Liver (tissue), 9 donors: ENCODE data around the gene REXO5. TPM values are rescaled to one million over a fixed set of nuclear protein-coding genes. Genes with fewer than 3 reads are reported as not detected.
A peak's percentile ranks its signal among the peaks of the same experiment; 100 is the strongest.

Experiments used
- DNase-seq: peaks from one replicate; pipeline ENCODE4 v3.0.0-alpha.2; 2017; ENCODE audit warnings: low spot score
- H3K27ac ChIP-seq, 2 donors: one replicate each; pipeline ENCODE4 v1.7.0; 2013; ENCODE audit warnings: inconsistent platforms in 2 of 2, low read length in 2 of 2, control low read depth in 1 of 2, low read depth in 1 of 2, mild to moderate bottlenecking in 1 of 2
- H3K27me3 ChIP-seq, 4 donors: one replicate each; pipeline versions ENCODE4 v1.6.1 to v1.7.0; 2013; ENCODE audit warnings: low read length in 3 of 4, inconsistent platforms in 1 of 4, mild to moderate bottlenecking in 1 of 4, moderate library complexity in 1 of 4; ENCODE audit not compliant: control insufficient read depth in 4 of 4, insufficient read depth in 4 of 4
- H3K36me3 ChIP-seq, 4 donors: one replicate each; pipeline versions ENCODE4 v1.6.1 to v1.7.0; 2013; ENCODE audit warnings: low read length in 3 of 4, mild to moderate bottlenecking in 3 of 4, low read depth in 1 of 4, moderate library complexity in 1 of 4; ENCODE audit not compliant: control insufficient read depth in 4 of 4, insufficient read depth in 3 of 4
- H3K4me1 ChIP-seq, 4 donors: one replicate each; pipeline versions ENCODE4 v1.6.1 to v1.7.0; 2013; ENCODE audit warnings: low read length in 3 of 4, mild to moderate bottlenecking in 3 of 4, moderate library complexity in 1 of 4; ENCODE audit not compliant: control insufficient read depth in 4 of 4, insufficient read depth in 4 of 4
- H3K4me3 ChIP-seq, 3 donors: one replicate each; pipeline versions ENCODE4 v1.6.1 to v1.7.0; 2013; ENCODE audit warnings: low read length in 3 of 3, control low read depth in 1 of 3, low read depth in 1 of 3, mild to moderate bottlenecking in 1 of 3
- H3K9ac ChIP-seq, 2 donors: one replicate each; pipeline ENCODE4 v1.7.0; 2013; ENCODE audit warnings: low read length in 2 of 2, mild to moderate bottlenecking in 2 of 2, moderate library complexity in 2 of 2, control low read depth in 1 of 2, low read depth in 1 of 2
- H3K9me3 ChIP-seq, 4 donors: one replicate each; pipeline versions ENCODE4 v1.6.1 to v1.7.0; 2013; ENCODE audit warnings: low read length in 3 of 4; ENCODE audit not compliant: control insufficient read depth in 4 of 4
- EGR1 ChIP-seq, 2 donors: IDR thresholded peaks; 2 replicates each; pipeline ENCODE4 v1.6.1; 2016 to 2018; ENCODE audit warnings: antibody characterized with exemption in 2 of 2, low read depth in 2 of 2
- FOXA1 ChIP-seq: IDR thresholded peaks from 2 replicates; pipeline ENCODE4 v1.6.1; 2016; ENCODE audit warnings: antibody characterized with exemption
- FOXA2 ChIP-seq: IDR thresholded peaks from 2 replicates; pipeline ENCODE4 v1.6.1; 2016; ENCODE audit warnings: antibody characterized with exemption
- GABPA ChIP-seq, 2 donors: IDR thresholded peaks in 1 of 2; conservative IDR thresholded peaks in 1 of 2; 2 replicates each; pipeline ENCODE4 v1.6.1; 2016; ENCODE audit warnings: antibody characterized with exemption in 2 of 2, mild to moderate bottlenecking in 1 of 2, moderate library complexity in 1 of 2
- HNF4A ChIP-seq, 2 donors: conservative IDR thresholded peaks; 2 replicates each; pipeline ENCODE4 v1.6.1; 2016; ENCODE audit warnings: antibody characterized with exemption in 2 of 2, mild to moderate bottlenecking in 2 of 2
- HNF4G ChIP-seq: IDR thresholded peaks from 2 replicates; pipeline ENCODE4 v1.6.1; 2016; ENCODE audit warnings: antibody characterized with exemption
- JUND ChIP-seq, 2 donors: IDR thresholded peaks; 2 replicates each; pipeline ENCODE4 v1.6.1; 2016; ENCODE audit warnings: antibody characterized with exemption in 2 of 2
- NR2F2 ChIP-seq: IDR thresholded peaks from 2 replicates; pipeline ENCODE4 v1.6.1; 2016; ENCODE audit warnings: antibody characterized with exemption
- RAD21 ChIP-seq, 2 donors: IDR thresholded peaks; 2 replicates each; pipeline ENCODE4 v1.6.1; 2016; ENCODE audit warnings: antibody characterized with exemption in 2 of 2, mild to moderate bottlenecking in 2 of 2
- RXRA ChIP-seq, 2 donors: IDR thresholded peaks; 2 replicates each; pipeline ENCODE4 v1.6.1; 2017 to 2018; ENCODE audit warnings: antibody characterized with exemption in 2 of 2, mild to moderate bottlenecking in 1 of 2
- SP1 ChIP-seq: IDR thresholded peaks from 2 replicates; pipeline ENCODE4 v1.6.1; 2018; ENCODE audit warnings: antibody characterized with exemption, mild to moderate bottlenecking
- TAF1 ChIP-seq: conservative IDR thresholded peaks from 2 replicates; pipeline ENCODE4 v1.6.1; 2016; ENCODE audit warnings: antibody characterized with exemption, mild to moderate bottlenecking
- YY1 ChIP-seq: IDR thresholded peaks from 2 replicates; pipeline ENCODE4 v1.6.1; 2016; ENCODE audit warnings: antibody characterized with exemption, mild to moderate bottlenecking
- WGBS: extraction: QIAGEN DNeasy Blood & Tissue Kit; methylation state at CpG from one replicate; pipeline ENCODE4 v1.1.7; 2013; 5-methylcytosine and 5-hydroxymethylcytosine counted together
- polyA plus RNA-seq, 2 donors: library from polyadenylated mRNA; stranded (reverse) in 1 of 2; unstranded in 1 of 2; fragments of 200-250 nt in 1 of 2; fragments of >200 nt in 1 of 2; fragmentation: Nextera tagmentation in 1 of 2; extraction: Ambion mirVana in 1 of 2; gene quantifications; one replicate each; pipeline versions ENCODE4 v1.2.1 to v1.2.3, GENCODE V29; 2013 to 2015
- total RNA-seq, 2 donors: library from RNA; depleted of rRNA; stranded (reverse); fragments of >200 nt; gene quantifications; one replicate each; pipeline ENCODE4 v1.2.3, GENCODE V29; 2014
- TF ChIP-seq, protein P1 (sequence below): IDR thresholded peaks from 2 replicates; pipeline ENCODE4 v1.6.1; 2016; ENCODE audit warnings: antibody characterized with exemption, mild to moderate bottlenecking
- TF ChIP-seq, protein P2 (sequence below): IDR thresholded peaks from 2 replicates; pipeline ENCODE4 v1.6.1; 2016; ENCODE audit warnings: antibody characterized with exemption
- TF ChIP-seq, protein P3 (sequence below): fragments of 150-350 bp; IDR thresholded peaks from 2 replicates; pipeline ENCODE4 v1.5.1; 2017; ENCODE audit warnings: improper control_type of control experiment, low read depth, low read length; ENCODE audit not compliant: missing input control
- TF ChIP-seq, protein P4 (sequence below): IDR thresholded peaks from 2 replicates; pipeline ENCODE4 v1.6.1; 2016; ENCODE audit warnings: antibody characterized with exemption
- TF ChIP-seq, protein P5 (sequence below): IDR thresholded peaks from 2 replicates; pipeline ENCODE4 v1.6.1; 2016; ENCODE audit warnings: antibody characterized with exemption
- donor health status: healthy.
- donor health status: healthy.
- donor health status: healthy.
- donor health status: healthy.
- donor health status: healthy.

Gene REXO5, protein sequence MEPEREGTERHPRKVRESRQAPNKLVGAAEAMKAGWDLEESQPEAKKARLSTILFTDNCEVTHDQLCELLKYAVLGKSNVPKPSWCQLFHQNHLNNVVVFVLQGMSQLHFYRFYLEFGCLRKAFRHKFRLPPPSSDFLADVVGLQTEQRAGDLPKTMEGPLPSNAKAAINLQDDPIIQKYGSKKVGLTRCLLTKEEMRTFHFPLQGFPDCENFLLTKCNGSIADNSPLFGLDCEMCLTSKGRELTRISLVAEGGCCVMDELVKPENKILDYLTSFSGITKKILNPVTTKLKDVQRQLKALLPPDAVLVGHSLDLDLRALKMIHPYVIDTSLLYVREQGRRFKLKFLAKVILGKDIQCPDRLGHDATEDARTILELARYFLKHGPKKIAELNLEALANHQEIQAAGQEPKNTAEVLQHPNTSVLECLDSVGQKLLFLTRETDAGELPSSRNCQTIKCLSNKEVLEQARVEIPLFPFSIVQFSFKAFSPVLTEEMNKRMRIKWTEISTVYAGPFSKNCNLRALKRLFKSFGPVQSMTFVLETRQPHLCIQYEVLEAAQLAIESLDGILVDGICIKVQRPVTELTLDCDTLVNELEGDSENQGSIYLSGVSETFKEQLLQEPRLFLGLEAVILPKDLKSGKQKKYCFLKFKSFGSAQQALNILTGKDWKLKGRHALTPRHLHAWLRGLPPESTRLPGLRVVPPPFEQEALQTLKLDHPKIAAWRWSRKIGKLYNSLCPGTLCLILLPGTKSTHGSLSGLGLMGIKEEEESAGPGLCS
- total RNA-seq (10 to 100 TPM in 1 of 2 donors, 1 to 10 TPM in 1; 2.1 to 10.6 TPM), polyA plus RNA-seq (1 to 10 TPM in 1 of 2 donors, under 1 TPM in 1; 0.83 to 1.6 TPM)

DNA sequence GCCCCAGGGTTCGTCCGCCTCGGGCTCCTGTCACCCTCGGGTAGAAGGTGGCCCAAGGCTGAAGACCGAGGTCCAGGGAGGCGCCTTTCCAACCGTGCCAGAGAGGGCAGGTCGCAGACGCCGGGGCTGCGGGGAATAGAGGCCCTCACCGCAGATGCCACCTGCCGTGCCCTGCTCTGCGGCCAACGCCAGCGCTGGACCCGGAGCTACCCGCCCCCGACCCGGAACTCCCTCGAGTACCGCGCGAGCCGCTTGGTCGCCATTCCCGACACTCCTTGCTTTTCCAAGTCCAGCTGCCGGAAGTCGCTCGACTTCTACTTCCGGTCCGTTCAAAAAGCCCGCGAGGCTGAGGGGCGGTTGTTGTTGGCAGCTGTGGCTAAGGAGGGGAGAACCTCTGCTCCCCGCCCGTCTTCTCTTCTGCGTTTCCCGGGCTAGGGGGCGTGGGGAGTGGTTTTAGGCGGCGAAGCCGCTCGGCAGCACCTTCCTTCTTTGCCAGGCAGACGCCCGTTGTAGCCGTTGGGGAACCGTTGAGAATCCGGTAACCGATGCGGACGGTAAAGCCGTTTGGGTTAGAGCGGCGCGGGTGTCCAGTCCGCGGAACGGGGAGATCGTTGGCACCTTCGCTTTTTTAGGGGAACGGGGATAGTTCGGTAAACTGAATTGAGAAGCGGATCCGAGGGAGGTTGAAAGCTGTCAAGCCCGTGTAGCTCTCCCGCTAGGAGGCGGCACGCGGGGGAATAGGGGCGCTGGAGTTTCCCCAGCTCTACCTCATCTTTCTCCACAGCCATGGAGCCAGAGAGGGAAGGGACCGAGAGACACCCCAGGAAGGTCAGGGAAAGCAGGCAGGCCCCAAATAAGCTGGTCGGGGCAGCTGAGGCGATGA is at the start of gene REXO5, which contains the start of gene ERI2:
REXO5 (plus strand) TSS at position 360 of the 883 bp plus-strand sequence; CDS start at position 787, 427 bp downstream.
ERI2 (minus strand) TSS at position 305 of the 883 bp plus-strand sequence; CDS start at position 263, 42 bp downstream.
- Histone ChIP-seq H3K27me3 (no peaks in the 10 kb centered on the region), H3K4me3 (peak within 1 kb of the TSS; percentile 77 to 90 (median 87)), H3K27ac (peak within 1 kb of the TSS; percentile 82 to 88), H3K9ac (peak within 1 kb of the TSS; percentile 52 to 82), H3K4me1 (peaks cover 9 to 33% (median 24%) of the 10 kb centered on the region in 4 donors), H3K36me3 (no peaks in the 10 kb centered on the region), H3K9me3 (no peaks in the 10 kb centered on the region)
- under 1% methylated on average over 74 of the region's 74 CpGs for WGBS
- peak; percentile 46 for TF ChIP-seq SP1
- TF ChIP-seq, protein P1, sequence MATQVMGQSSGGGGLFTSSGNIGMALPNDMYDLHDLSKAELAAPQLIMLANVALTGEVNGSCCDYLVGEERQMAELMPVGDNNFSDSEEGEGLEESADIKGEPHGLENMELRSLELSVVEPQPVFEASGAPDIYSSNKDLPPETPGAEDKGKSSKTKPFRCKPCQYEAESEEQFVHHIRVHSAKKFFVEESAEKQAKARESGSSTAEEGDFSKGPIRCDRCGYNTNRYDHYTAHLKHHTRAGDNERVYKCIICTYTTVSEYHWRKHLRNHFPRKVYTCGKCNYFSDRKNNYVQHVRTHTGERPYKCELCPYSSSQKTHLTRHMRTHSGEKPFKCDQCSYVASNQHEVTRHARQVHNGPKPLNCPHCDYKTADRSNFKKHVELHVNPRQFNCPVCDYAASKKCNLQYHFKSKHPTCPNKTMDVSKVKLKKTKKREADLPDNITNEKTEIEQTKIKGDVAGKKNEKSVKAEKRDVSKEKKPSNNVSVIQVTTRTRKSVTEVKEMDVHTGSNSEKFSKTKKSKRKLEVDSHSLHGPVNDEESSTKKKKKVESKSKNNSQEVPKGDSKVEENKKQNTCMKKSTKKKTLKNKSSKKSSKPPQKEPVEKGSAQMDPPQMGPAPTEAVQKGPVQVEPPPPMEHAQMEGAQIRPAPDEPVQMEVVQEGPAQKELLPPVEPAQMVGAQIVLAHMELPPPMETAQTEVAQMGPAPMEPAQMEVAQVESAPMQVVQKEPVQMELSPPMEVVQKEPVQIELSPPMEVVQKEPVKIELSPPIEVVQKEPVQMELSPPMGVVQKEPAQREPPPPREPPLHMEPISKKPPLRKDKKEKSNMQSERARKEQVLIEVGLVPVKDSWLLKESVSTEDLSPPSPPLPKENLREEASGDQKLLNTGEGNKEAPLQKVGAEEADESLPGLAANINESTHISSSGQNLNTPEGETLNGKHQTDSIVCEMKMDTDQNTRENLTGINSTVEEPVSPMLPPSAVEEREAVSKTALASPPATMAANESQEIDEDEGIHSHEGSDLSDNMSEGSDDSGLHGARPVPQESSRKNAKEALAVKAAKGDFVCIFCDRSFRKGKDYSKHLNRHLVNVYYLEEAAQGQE, result peak; percentile 63
- TF ChIP-seq FOXA1, result peak; percentile 28
- peak; percentile 96 to 99 for TF ChIP-seq GABPA (IDR thresholded peaks at IDR 0.05 in 1 of 2, conservative IDR thresholded peaks at IDR 0.05 in 1 of 2)
- TF ChIP-seq TAF1, result peak; percentile 51
- no peak for TF ChIP-seq FOXA2
- TF ChIP-seq RAD21 (IDR thresholded peaks at IDR 0.05), result peak in 1 of 2 donors; percentile 24
- peak; percentile 71 to 91 for TF ChIP-seq RXRA (IDR thresholded peaks at IDR 0.05)
- no peak for TF ChIP-seq JUND (IDR thresholded peaks at IDR 0.05)
- TF ChIP-seq, protein P2, sequence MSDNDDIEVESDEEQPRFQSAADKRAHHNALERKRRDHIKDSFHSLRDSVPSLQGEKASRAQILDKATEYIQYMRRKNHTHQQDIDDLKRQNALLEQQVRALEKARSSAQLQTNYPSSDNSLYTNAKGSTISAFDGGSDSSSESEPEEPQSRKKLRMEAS, result peak; percentile 73
- TF ChIP-seq YY1, result peak; percentile 98
- TF ChIP-seq, protein P3, sequence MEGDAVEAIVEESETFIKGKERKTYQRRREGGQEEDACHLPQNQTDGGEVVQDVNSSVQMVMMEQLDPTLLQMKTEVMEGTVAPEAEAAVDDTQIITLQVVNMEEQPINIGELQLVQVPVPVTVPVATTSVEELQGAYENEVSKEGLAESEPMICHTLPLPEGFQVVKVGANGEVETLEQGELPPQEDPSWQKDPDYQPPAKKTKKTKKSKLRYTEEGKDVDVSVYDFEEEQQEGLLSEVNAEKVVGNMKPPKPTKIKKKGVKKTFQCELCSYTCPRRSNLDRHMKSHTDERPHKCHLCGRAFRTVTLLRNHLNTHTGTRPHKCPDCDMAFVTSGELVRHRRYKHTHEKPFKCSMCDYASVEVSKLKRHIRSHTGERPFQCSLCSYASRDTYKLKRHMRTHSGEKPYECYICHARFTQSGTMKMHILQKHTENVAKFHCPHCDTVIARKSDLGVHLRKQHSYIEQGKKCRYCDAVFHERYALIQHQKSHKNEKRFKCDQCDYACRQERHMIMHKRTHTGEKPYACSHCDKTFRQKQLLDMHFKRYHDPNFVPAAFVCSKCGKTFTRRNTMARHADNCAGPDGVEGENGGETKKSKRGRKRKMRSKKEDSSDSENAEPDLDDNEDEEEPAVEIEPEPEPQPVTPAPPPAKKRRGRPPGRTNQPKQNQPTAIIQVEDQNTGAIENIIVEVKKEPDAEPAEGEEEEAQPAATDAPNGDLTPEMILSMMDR, result peak; percentile 25
- no peak for TF ChIP-seq NR2F2
- TF ChIP-seq, protein P4, sequence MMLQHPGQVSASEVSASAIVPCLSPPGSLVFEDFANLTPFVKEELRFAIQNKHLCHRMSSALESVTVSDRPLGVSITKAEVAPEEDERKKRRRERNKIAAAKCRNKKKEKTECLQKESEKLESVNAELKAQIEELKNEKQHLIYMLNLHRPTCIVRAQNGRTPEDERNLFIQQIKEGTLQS, result peak; percentile 20
- peak; percentile 44 to 62 for TF ChIP-seq EGR1 (IDR thresholded peaks at IDR 0.05; ENCODE audit: low read depth in 2 of 2)
- TF ChIP-seq, protein P5, sequence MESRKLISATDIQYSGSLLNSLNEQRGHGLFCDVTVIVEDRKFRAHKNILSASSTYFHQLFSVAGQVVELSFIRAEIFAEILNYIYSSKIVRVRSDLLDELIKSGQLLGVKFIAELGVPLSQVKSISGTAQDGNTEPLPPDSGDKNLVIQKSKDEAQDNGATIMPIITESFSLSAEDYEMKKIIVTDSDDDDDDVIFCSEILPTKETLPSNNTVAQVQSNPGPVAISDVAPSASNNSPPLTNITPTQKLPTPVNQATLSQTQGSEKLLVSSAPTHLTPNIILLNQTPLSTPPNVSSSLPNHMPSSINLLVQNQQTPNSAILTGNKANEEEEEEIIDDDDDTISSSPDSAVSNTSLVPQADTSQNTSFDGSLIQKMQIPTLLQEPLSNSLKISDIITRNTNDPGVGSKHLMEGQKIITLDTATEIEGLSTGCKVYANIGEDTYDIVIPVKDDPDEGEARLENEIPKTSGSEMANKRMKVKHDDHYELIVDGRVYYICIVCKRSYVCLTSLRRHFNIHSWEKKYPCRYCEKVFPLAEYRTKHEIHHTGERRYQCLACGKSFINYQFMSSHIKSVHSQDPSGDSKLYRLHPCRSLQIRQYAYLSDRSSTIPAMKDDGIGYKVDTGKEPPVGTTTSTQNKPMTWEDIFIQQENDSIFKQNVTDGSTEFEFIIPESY, result no peak
- TF ChIP-seq HNF4G, result no peak
- TF ChIP-seq HNF4A (conservative IDR thresholded peaks at IDR 0.05), result peak; percentile 39 to 62
- DNase-seq, result peak; percentile 93
